A172 (cell line): ENCODE measurements around the gene TBC1D4. TPM values are rescaled to one million over a fixed set of nuclear protein-coding genes. Genes with fewer than 3 reads are reported as not detected.
"Not testable (repeated sequence)": the region's sequence is repeated elsewhere in the genome, so short reads cannot be mapped to it uniquely, and the experiment has no call there.

Experiments
- DNase-seq: peaks from one replicate; pipeline ENCODE4 v3.0.0-alpha.2; 2015; ENCODE audit warnings: low spot score
- total RNA-seq: library from RNA; depleted of rRNA; stranded (reverse); fragments of >200 nt; shearing (Covaris generic); gene quantifications from 2 replicates; pipeline ENCODE4 v1.2.3, GENCODE V29; 2014

Gene TBC1D4
- total RNA-seq, 1 experiment from 2014 or later = 5.9 TPM

GRCh38 chr13:75455962-75456361, 26.0 kb downstream of the TBC1D4 start:
- DNase-seq = no peak

GRCh38 chr13:75454497-75454896, 27.5 kb downstream of the TBC1D4 start:
- no peak for DNase-seq

- no peak for DNase-seq
Observed at GRCh38 chr13:75452564-75452963, 29.4 kb downstream of the TBC1D4 start.

- DNase-seq = no peak
Observed at GRCh38 chr13:75447493-75447892, 34.5 kb downstream of the TBC1D4 start.

- no peak for DNase-seq
Observed at GRCh38 chr13:75446874-75447273, 35.1 kb downstream of the TBC1D4 start.

GRCh38 chr13:75445717-75446499, 36.1 kb downstream of the TBC1D4 start:
- DNase-seq = no peak

- DNase-seq = no peak
Observed at GRCh38 chr13:75444016-75444415, 38.0 kb downstream of the TBC1D4 start.

GRCh38 chr13:75443356-75443958, 38.5 kb downstream of the TBC1D4 start:
- no peak for DNase-seq

GRCh38 chr13:75442736-75443234, 39.2 kb downstream of the TBC1D4 start:
- DNase-seq = no peak

- no peak for DNase-seq
Observed at GRCh38 chr13:75440100-75440499, 41.9 kb downstream of the TBC1D4 start.

- DNase-seq = peak; percentile 16
Observed at GRCh38 chr13:75437582-75438318, 44.2 kb downstream of the TBC1D4 start.

GRCh38 chr13:75434126-75434525, 47.8 kb downstream of the TBC1D4 start:
- DNase-seq = not testable (repeated sequence)

GRCh38 chr13:75432811-75433244, 49.1 kb downstream of the TBC1D4 start:
- DNase-seq = no peak

- no peak for DNase-seq
Observed at GRCh38 chr13:75432045-75432444, 49.9 kb downstream of the TBC1D4 start.

GRCh38 chr13:75430436-75431209, 51.3 kb downstream of the TBC1D4 start:
- DNase-seq = no peak

GRCh38 chr13:75426421-75426820, 55.5 kb downstream of the TBC1D4 start:
- DNase-seq = no peak

- no peak for DNase-seq
Observed at GRCh38 chr13:75425216-75426009, 56.6 kb downstream of the TBC1D4 start.

- no peak for DNase-seq
Observed at GRCh38 chr13:75423946-75424345, 58.0 kb downstream of the TBC1D4 start.

- no peak for DNase-seq
Observed at GRCh38 chr13:75422028-75422427, 59.9 kb downstream of the TBC1D4 start.

- no peak for DNase-seq
Observed at GRCh38 chr13:75421133-75421532, 60.8 kb downstream of the TBC1D4 start.

GRCh38 chr13:75419656-75420055, 62.3 kb downstream of the TBC1D4 start:
- DNase-seq = no peak
